ENCODE data around the gene HGD.

The HGD gene

GRCh38 chr3:120684896-120685295 lies 2.9 kb upstream of the HGD start:
- H3K27ac ChIP-seq: peak overlapping the region; percentile 98

GRCh38 chr3:120683671-120684301 lies 1.7 kb upstream of the HGD start:
- TF ChIP-seq CTCF (conservative IDR thresholded peaks at IDR 0.05) (no peak), ZFX (IDR thresholded peaks at IDR 0.05) (no peak; the same call in 1 of the 2 replicates)
- peak overlapping the region; percentile 98 for H3K27ac ChIP-seq

More at GRCh38 chr3:120684896-120685295, 2.9 kb upstream of the HGD start:
- TF ChIP-seq CTCF (conservative IDR thresholded peaks at IDR 0.05) (no peak), ZFX (IDR thresholded peaks at IDR 0.05) (no peak)

GRCh38 chr3:120683213-120683612 lies 1.2 kb upstream of the HGD start:
- peak overlapping the region; percentile 98 for H3K27ac ChIP-seq
- TF ChIP-seq ZFX (IDR thresholded peaks at IDR 0.05) (no peak), CTCF (conservative IDR thresholded peaks at IDR 0.05) (no peak)

GRCh38 chr3:120681506-120682038 lies 467 bp downstream of the HGD start:
- H3K27ac ChIP-seq: peak overlapping the region; percentile 98
- TF ChIP-seq ZFX (IDR thresholded peaks at IDR 0.05) (no peak), CTCF (conservative IDR thresholded peaks at IDR 0.05) (no peak)

GRCh38 chr3:120681018-120681417 lies 1.0 kb downstream of the HGD start:
- peak overlapping the region; percentile 98; the same call in 1 of the 2 replicates for H3K27ac ChIP-seq
- no peak for TF ChIP-seq ZFX (IDR thresholded peaks at IDR 0.05)
- TF ChIP-seq CTCF (conservative IDR thresholded peaks at IDR 0.05): no peak

GRCh38 chr3:120680193-120680894 lies 1.7 kb downstream of the HGD start:
- TF ChIP-seq CTCF (conservative IDR thresholded peaks at IDR 0.05): no peak
- TF ChIP-seq ZFX (IDR thresholded peaks at IDR 0.05): no peak
- peak overlapping the region; percentile 98; the same call in 1 of the 2 replicates for H3K27ac ChIP-seq

- H3K27ac ChIP-seq: peak overlapping the region; percentile 30; the same call in 1 of the 2 replicates
- no peak for TF ChIP-seq ZFX (IDR thresholded peaks at IDR 0.05)
- TF ChIP-seq CTCF (conservative IDR thresholded peaks at IDR 0.05): no peak
These were observed 3.1 kb downstream of the HGD start for GRCh38 chr3:120678984-120679383.
